GM19238 (cell line): ENCODE results near the gene PLA2G4F.
A peak's percentile ranks its signal among the peaks of the same experiment; 100 is the strongest.

Experiments used
- DNase-seq: peaks from one replicate; pipeline ENCODE4 v3.0.0; 2011; ENCODE audit warnings: low spot score; ENCODE audit not compliant: insufficient read length

Gene PLA2G4F

GRCh38 chr15:42134617-42135245 is 21.7 kb downstream of the PLA2G4F start:
- no peak for DNase-seq

- peak; percentile 44 for DNase-seq
These were observed 22.4 kb downstream of the PLA2G4F start for GRCh38 chr15:42133886-42134502.

- no peak for DNase-seq
These were observed 23.1 kb downstream of the PLA2G4F start for GRCh38 chr15:42133356-42133755.

- DNase-seq, result no peak
These were observed 24.3 kb downstream of the PLA2G4F start for GRCh38 chr15:42131826-42132806.

- no peak for DNase-seq
These were observed 25.4 kb downstream of the PLA2G4F start for GRCh38 chr15:42131006-42131405.

GRCh38 chr15:42130246-42130986 is 26.0 kb downstream of the PLA2G4F start:
- no peak for DNase-seq

GRCh38 chr15:42129364-42129763 is 27.1 kb downstream of the PLA2G4F start:
- no peak for DNase-seq

- no peak for DNase-seq
These were observed 28.0 kb downstream of the PLA2G4F start for GRCh38 chr15:42128476-42128875.

- no peak for DNase-seq
These were observed 32.9 kb downstream of the PLA2G4F start for GRCh38 chr15:42123546-42123945.

GRCh38 chr15:42121682-42122081 is 34.8 kb downstream of the PLA2G4F start:
- DNase-seq, result no peak

- no peak for DNase-seq
These were observed 35.4 kb downstream of the PLA2G4F start for GRCh38 chr15:42121021-42121420.

- no peak for DNase-seq
These were observed 36.2 kb downstream of the PLA2G4F start for GRCh38 chr15:42120285-42120684.

GRCh38 chr15:42119446-42119760 is 37.0 kb downstream of the PLA2G4F start:
- DNase-seq, result no peak

GRCh38 chr15:42118650-42119445 is 37.6 kb downstream of the PLA2G4F start:
- no peak for DNase-seq

- no peak for DNase-seq
These were observed 44.5 kb downstream of the PLA2G4F start for GRCh38 chr15:42111924-42112323.

- no peak for DNase-seq
These were observed 46.1 kb downstream of the PLA2G4F start for GRCh38 chr15:42110367-42110766.

- DNase-seq, result no peak
These were observed 47.6 kb downstream of the PLA2G4F start for GRCh38 chr15:42108806-42109205.

GRCh38 chr15:42108189-42108588 is 48.2 kb downstream of the PLA2G4F start:
- DNase-seq, result no peak

GRCh38 chr15:42107473-42107872 is 49.0 kb downstream of the PLA2G4F start:
- no peak for DNase-seq

- DNase-seq, result no peak
These were observed 50.1 kb downstream of the PLA2G4F start for GRCh38 chr15:42106288-42106687.
